ENCODE results near the gene LDLRAP1. TPM values are rescaled to one million over a fixed set of nuclear protein-coding genes. Genes with fewer than 3 reads are reported as not detected.

Gene LDLRAP1
- total RNA-seq, 1 donor from 2014 or later: 34.3 TPM

DNA sequence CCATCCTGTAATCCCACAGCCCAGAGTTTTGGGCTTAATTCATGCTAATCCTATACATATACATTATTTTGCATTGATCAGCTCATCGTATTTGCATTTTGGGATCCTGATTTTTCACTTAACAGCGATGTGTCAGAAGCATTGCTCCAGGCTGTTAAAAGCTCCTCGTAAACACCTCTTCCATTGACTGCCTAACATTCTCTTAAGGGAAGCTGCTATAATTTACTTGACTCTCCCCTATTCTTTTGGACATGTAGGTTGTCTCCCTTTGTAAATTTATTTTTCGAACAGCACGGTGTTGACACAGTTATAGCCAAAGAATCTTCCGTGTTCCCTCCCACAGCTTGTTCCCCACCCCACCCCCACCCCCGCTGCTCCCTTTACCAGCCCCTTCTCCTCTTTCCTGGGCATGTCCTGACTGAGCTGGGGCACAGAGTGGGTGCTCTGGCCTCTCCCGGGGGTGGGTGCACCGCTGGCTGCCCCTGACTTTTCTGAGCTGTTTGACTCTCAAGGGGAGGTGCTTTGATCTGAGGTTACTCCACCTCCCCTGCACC is 22.8 kb downstream of the LDLRAP1 start:
- no peak for DNase-seq (ENCODE audit: extremely low spot score, unreplicated experiment)
- H3K27me3 Mint-ChIP-seq (ENCODE audit: unreplicated experiment): no peaks in the 10 kb centered on the region
- H3K4me3 Mint-ChIP-seq (ENCODE audit: unreplicated experiment): no peak overlapping the region
- TF ChIP-seq CTCF (IDR thresholded peaks at IDR 0.05): no peak
- peaks cover 53% of the 10 kb centered on the region for H3K4me1 Mint-ChIP-seq (ENCODE audit: unreplicated experiment)
- peaks cover 10% of the 10 kb centered on the region for H3K36me3 Mint-ChIP-seq (ENCODE audit: unreplicated experiment)
- H3K27ac Mint-ChIP-seq (ENCODE audit: unreplicated experiment): peak overlapping the region; percentile 94
- H3K9me3 Mint-ChIP-seq (ENCODE audit: unreplicated experiment): no peaks in the 10 kb centered on the region

DNA sequence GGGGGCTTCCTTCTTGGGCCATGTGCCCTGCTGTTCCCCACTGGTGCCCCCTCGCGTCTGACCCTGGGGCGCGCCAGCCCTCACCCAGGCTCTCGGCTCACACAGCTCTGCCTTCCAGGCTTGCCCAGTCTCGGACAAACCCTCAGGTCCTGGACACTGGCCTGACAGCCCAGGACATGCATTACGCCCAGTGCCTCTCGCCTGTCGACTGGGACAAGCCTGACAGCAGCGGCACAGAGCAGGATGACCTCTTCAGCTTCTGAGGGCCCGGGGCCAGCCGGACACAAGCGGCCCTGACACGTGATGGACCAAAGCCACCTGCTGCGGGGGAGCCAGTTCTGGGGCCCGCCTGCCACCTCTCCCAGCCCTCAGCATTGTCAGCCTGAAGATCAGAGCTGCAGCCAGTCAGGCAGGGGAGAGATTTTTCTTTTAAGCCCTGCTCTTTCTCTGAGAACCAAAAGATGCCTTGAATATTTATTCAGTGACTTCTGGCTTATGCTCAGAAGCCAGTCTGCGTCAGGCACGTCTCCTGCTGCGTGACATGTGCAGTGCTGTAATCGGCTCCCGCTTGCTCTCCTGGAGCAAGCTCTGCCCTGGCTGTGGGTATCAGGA is 23.4 kb downstream of the LDLRAP1 start:
- Mint-ChIP-seq H3K36me3 (ENCODE audit: unreplicated experiment) (peaks cover 10% of the 10 kb centered on the region), H3K27ac (ENCODE audit: unreplicated experiment) (peak overlapping the region; percentile 94), H3K4me1 (ENCODE audit: unreplicated experiment) (peaks cover 56% of the 10 kb centered on the region), H3K27me3 (ENCODE audit: unreplicated experiment) (no peaks in the 10 kb centered on the region), H3K9me3 (ENCODE audit: unreplicated experiment) (no peaks in the 10 kb centered on the region), H3K4me3 (ENCODE audit: unreplicated experiment) (peak overlapping the region; percentile 50)
- DNase-seq (ENCODE audit: extremely low spot score, unreplicated experiment): no peak
- no peak for TF ChIP-seq CTCF (IDR thresholded peaks at IDR 0.05)

GRCh38 chr1:25567710-25568089 is 24.3 kb downstream of the LDLRAP1 start:
- DNase-seq (ENCODE audit: extremely low spot score, unreplicated experiment): no peak
- Mint-ChIP-seq H3K27me3 (ENCODE audit: unreplicated experiment) (no peaks in the 10 kb centered on the region), H3K4me1 (ENCODE audit: unreplicated experiment) (peaks cover 61% of the 10 kb centered on the region), H3K36me3 (ENCODE audit: unreplicated experiment) (peaks cover 10% of the 10 kb centered on the region), H3K4me3 (ENCODE audit: unreplicated experiment) (no peak overlapping the region), H3K9me3 (ENCODE audit: unreplicated experiment) (no peaks in the 10 kb centered on the region), H3K27ac (ENCODE audit: unreplicated experiment) (peak overlapping the region; percentile 94)
- TF ChIP-seq CTCF (IDR thresholded peaks at IDR 0.05): no peak

GRCh38 chr1:25568090-25568833 is 24.9 kb downstream of the LDLRAP1 start:
- Mint-ChIP-seq H3K4me3 (ENCODE audit: unreplicated experiment) (peak overlapping the region; percentile 17), H3K4me1 (ENCODE audit: unreplicated experiment) (peaks cover 66% of the 10 kb centered on the region)
- no peak for DNase-seq (ENCODE audit: extremely low spot score, unreplicated experiment)

More at GRCh38 chr1:25568090-25568833, 24.9 kb downstream of the LDLRAP1 start:
- Mint-ChIP-seq H3K27ac (ENCODE audit: unreplicated experiment) (peak overlapping the region; percentile 94), H3K9me3 (ENCODE audit: unreplicated experiment) (no peaks in the 10 kb centered on the region), H3K36me3 (ENCODE audit: unreplicated experiment) (peaks cover 6% of the 10 kb centered on the region), H3K27me3 (ENCODE audit: unreplicated experiment) (no peaks in the 10 kb centered on the region)
- peak; percentile 11 for TF ChIP-seq CTCF (IDR thresholded peaks at IDR 0.05)
